Type B pancreatic cell (in vitro differentiated cells): ENCODE measurements around the gene RNF138. TPM values are rescaled to one million over a fixed set of nuclear protein-coding genes. Genes with fewer than 3 reads are reported as not detected.

Experiments used
- DNase-seq: peaks from one replicate; pipeline ENCODE4 v3.0.0; 2021; ENCODE audit warnings: mixed read lengths; ENCODE audit not compliant: unreplicated experiment; ENCODE audit errors: extremely low spot score
- H3K27ac Mint-ChIP-seq: 2 replicates; pipeline ENCODE4 v1.8.0; 2021; ENCODE audit warnings: mild to moderate bottlenecking, mixed read lengths
- H3K27me3 Mint-ChIP-seq: 2 replicates; pipeline ENCODE4 v1.8.0; 2021; ENCODE audit warnings: mixed read lengths
- H3K36me3 Mint-ChIP-seq: 2 replicates; pipeline ENCODE4 v1.8.0; 2021; ENCODE audit warnings: mixed read lengths
- H3K4me1 Mint-ChIP-seq: one replicate; pipeline ENCODE4 v1.8.0; 2021; ENCODE audit warnings: mixed read lengths; ENCODE audit not compliant: unreplicated experiment
- H3K4me3 Mint-ChIP-seq: 2 replicates; pipeline ENCODE4 v1.8.0; 2021; ENCODE audit warnings: mild to moderate bottlenecking, mixed read lengths
- H3K9me3 Mint-ChIP-seq: 2 replicates; pipeline ENCODE4 v1.8.0; 2021; ENCODE audit warnings: mixed read lengths
- long read RNA-seq: library from polyadenylated mRNA; unstranded; transcript quantifications from one replicate; pipeline ENCODE4 v2.0.0, GENCODE V29; 2020
- total RNA-seq: library from RNA; stranded (reverse); gene quantifications from 2 replicates; pipeline ENCODE4 v1.2.1, GENCODE V29; 2021; ENCODE audit warnings: low replicate concordance
- TF ChIP-seq, protein P1 (sequence below): fragments of 200-600 bp; sonication (generic); conservative IDR thresholded peaks from 2 replicates; pipeline ENCODE4 v1.5.0; 2021; ENCODE audit warnings: antibody characterized with exemption, mild to moderate bottlenecking

Gene RNF138
- total RNA-seq = 21.6 and 34.9 TPM in 2 replicates
- long read RNA-seq, transcript RNF138-202 (8 exons, 3,570 nt) = major isoform, 21 of 63 reads
- long read RNA-seq, partial matches to known transcripts = 31 of 63 reads
- long read RNA-seq, other reads (novel, unspliced or antisense) = 9 of 63 reads

- no peaks in the 10 kb centered on the region for H3K9me3 Mint-ChIP-seq
- TF ChIP-seq, protein P1, sequence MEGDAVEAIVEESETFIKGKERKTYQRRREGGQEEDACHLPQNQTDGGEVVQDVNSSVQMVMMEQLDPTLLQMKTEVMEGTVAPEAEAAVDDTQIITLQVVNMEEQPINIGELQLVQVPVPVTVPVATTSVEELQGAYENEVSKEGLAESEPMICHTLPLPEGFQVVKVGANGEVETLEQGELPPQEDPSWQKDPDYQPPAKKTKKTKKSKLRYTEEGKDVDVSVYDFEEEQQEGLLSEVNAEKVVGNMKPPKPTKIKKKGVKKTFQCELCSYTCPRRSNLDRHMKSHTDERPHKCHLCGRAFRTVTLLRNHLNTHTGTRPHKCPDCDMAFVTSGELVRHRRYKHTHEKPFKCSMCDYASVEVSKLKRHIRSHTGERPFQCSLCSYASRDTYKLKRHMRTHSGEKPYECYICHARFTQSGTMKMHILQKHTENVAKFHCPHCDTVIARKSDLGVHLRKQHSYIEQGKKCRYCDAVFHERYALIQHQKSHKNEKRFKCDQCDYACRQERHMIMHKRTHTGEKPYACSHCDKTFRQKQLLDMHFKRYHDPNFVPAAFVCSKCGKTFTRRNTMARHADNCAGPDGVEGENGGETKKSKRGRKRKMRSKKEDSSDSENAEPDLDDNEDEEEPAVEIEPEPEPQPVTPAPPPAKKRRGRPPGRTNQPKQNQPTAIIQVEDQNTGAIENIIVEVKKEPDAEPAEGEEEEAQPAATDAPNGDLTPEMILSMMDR = no peak
- peak within 1 kb of the TSS; percentile 98 for H3K4me3 Mint-ChIP-seq
- peak; percentile 88 for DNase-seq
- H3K27ac Mint-ChIP-seq = peak within 1 kb of the TSS; percentile 85
- no peaks in the 10 kb centered on the region for H3K27me3 Mint-ChIP-seq
- peaks cover 24% of the 10 kb centered on the region for H3K36me3 Mint-ChIP-seq
- H3K4me1 Mint-ChIP-seq = peaks cover 28% of the 10 kb centered on the region
Measured at GRCh38 chr18:32091724-32092421, at the start of gene RNF138. Gene RNF138, plus strand, starts transcription at chr18:32091874. Its CDS starts 903 bp downstream, at chr18:32092777.

DNA sequence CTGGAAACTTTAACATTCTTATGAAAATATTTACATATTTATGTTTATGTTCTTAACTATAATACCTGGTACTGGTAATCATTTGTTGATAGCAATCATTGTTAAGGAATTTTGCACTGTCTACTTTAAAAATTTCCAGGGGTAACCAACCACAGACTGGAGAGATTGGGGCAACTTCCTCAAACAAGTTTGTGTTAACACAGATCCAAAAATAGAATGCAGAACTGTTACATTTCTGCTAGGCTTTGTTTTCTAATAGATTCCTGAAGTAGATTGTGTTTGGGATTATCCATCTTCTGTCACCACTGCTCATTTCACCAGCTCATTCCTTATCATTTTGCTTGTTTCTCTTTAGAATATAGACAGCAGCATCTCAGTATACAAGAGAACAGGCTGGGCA, 49.3 kb upstream of the RNF138 start:
- DNase-seq = no peak
- TF ChIP-seq, protein P1 = no peak
- Mint-ChIP-seq H3K36me3 (peaks cover 5% of the 10 kb centered on the region), H3K27me3 (no peaks in the 10 kb centered on the region), H3K4me3 (no peak overlapping the region), H3K9me3 (peaks cover 4% of the 10 kb centered on the region), H3K27ac (no peak overlapping the region), H3K4me1 (no peaks in the 10 kb centered on the region)

DNA sequence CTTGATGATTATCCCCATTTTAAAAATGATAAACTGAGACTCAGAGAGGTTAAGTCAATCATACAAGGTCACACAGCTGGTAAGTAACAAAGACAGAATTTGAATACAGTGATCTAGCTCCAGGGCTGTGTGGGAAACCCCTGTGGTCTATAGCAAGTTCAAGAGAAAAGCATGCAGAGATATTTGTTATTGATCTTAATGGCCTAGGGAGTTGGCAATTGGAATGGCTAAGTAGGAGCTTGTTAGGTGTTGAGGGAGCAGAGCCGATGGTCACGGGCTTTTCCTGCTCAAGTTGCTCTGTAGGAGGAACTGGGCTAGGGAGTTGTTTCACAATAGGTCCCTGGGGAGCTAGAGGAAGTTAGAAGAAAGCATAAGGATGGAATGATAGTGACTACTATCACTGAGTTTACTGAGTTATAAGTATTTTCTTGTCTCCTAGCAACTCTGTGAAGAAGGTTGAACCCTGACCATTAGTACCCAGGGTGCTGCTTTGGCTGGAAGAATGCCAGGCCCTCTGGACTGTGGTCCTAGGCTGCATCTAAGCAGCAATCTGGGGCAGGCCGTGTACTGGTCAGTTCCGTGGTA, 43.1 kb upstream of the RNF138 start:
- Mint-ChIP-seq H3K4me1 (peaks cover 5% of the 10 kb centered on the region), H3K36me3 (no peaks in the 10 kb centered on the region), H3K27me3 (no peaks in the 10 kb centered on the region), H3K9me3 (no peaks in the 10 kb centered on the region), H3K4me3 (no peak overlapping the region), H3K27ac (peak overlapping the region; percentile 10)
- DNase-seq = no peak
- TF ChIP-seq, protein P1 = no peak

- Mint-ChIP-seq H3K36me3 (no peaks in the 10 kb centered on the region), H3K4me1 (peaks cover 5% of the 10 kb centered on the region), H3K4me3 (no peak overlapping the region), H3K27me3 (no peaks in the 10 kb centered on the region), H3K9me3 (no peaks in the 10 kb centered on the region), H3K27ac (peak overlapping the region; percentile 53)
- TF ChIP-seq, protein P1 = no peak
- DNase-seq = no peak
Measured at GRCh38 chr18:32049393-32050171, 42.1 kb upstream of the RNF138 start.

DNA sequence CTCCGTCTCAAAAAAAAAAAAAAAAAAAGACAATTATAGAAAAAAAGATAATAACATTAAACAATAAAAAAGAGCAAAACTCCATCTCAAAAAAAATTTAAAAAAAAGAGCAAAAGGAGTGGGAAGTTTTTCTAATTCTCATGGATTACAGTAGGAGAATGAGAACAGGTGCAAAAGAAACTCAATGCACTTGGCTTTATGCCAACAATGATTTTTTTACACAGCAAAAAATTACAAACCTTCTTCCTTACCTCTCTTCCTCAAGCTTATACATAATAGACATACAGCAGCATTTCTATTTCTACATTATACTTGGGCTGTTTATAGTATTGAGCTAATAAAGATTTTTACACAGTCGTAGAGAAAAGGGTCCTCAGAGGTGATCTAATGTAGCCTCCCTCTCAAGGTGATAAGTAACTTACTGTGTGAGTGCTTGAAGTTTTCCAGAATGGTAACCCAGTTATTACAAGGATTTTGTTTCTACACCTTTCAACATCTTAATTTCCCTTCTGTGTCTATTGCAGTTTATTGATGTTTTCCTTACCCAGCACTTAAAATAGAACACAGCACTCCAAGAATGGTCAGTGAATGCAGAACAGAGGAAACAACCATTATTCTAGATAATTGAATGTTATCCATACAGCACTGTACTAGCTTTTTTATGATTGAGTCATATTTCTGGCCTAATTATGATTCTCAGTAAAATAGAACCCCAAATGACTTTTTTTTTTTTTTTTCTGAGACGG, 34.9 kb upstream of the RNF138 start:
- no peak for DNase-seq
- TF ChIP-seq, protein P1 = no peak
- no peaks in the 10 kb centered on the region for H3K4me1 Mint-ChIP-seq
- H3K27ac Mint-ChIP-seq = no peak overlapping the region
- H3K9me3 Mint-ChIP-seq = peaks cover 3% of the 10 kb centered on the region
- no peak overlapping the region for H3K4me3 Mint-ChIP-seq
- no peaks in the 10 kb centered on the region for H3K36me3 Mint-ChIP-seq
- no peaks in the 10 kb centered on the region for H3K27me3 Mint-ChIP-seq
